GM12878 (cell line): Measurements from ENCODE around the gene SIPA1. TPM values are rescaled to one million over a fixed set of nuclear protein-coding genes. Genes with fewer than 3 reads are reported as not detected.

Experiments used
- BMI1 ChIP-seq: fragments of 450-650 bp; IDR thresholded peaks from 2 replicates; pipeline ENCODE4 v1.6.1; 2016; ENCODE audit warnings: mild to moderate bottlenecking, moderate library complexity, borderline replicate concordance
- CBX3 ChIP-seq: fragments of 200-600 bp; sonication (generic); IDR thresholded peaks from 2 replicates; pipeline ENCODE4 v1.6.1; 2016; ENCODE audit warnings: low read depth, borderline replicate concordance
- CHD1 ChIP-seq: IDR thresholded peaks from 2 replicates; pipeline ENCODE4 v1.6.1; 2012; ENCODE audit warnings: low read depth, low read length, improper control_type of control experiment
- DPF2 ChIP-seq: fragments of 450-650 bp; IDR thresholded peaks from 2 replicates; pipeline ENCODE4 v1.6.1; 2017; ENCODE audit warnings: mild to moderate bottlenecking
- HDGF ChIP-seq: fragments of 450-650 bp; IDR thresholded peaks from 2 replicates; pipeline ENCODE4 v1.6.1; 2016; ENCODE audit warnings: antibody characterized with exemption
- KAT2A ChIP-seq: conservative IDR thresholded peaks from 2 replicates; pipeline ENCODE4 v1.6.1; 2011; ENCODE audit warnings: low read depth, low read length; ENCODE audit not compliant: control insufficient read depth
- MXI1 ChIP-seq: fragments of 150-350 bp; IDR thresholded peaks from 2 replicates; pipeline ENCODE4 v1.6.1; 2011; ENCODE audit warnings: low read depth, mild to moderate bottlenecking, inconsistent platforms, low read length, improper control_type of control experiment
- NFXL1 ChIP-seq: fragments of 450-650 bp; IDR thresholded peaks from 2 replicates; pipeline ENCODE4 v1.6.1; 2017; ENCODE audit warnings: antibody characterized with exemption, mild to moderate bottlenecking, borderline replicate concordance
- NFYA ChIP-seq: IDR thresholded peaks from 2 replicates; pipeline ENCODE4 v1.6.1; 2011; ENCODE audit warnings: low read depth, mild to moderate bottlenecking, low read length, improper control_type of control experiment, borderline replicate concordance
- NRF1 ChIP-seq: conservative IDR thresholded peaks from 2 replicates; pipeline ENCODE4 v1.6.1; 2011; ENCODE audit warnings: mild to moderate bottlenecking, low read depth, low read length, improper control_type of control experiment
- POLR2A ChIP-seq: IDR thresholded peaks from 2 replicates; pipeline ENCODE4 v1.6.1; 2011; ENCODE audit warnings: low read depth, mild to moderate bottlenecking, low read length
- RAD21 ChIP-seq: IDR thresholded peaks from 2 replicates; pipeline ENCODE4 v1.6.1; 2011; ENCODE audit warnings: mild to moderate bottlenecking, low read depth, low read length, moderate library complexity; ENCODE audit not compliant: insufficient read depth
- RCOR1 ChIP-seq: conservative IDR thresholded peaks from 2 replicates; pipeline ENCODE4 v1.6.1; 2012; ENCODE audit warnings: low read depth, low read length, improper control_type of control experiment
- RELA ChIP-seq: fragments of 450-650 bp; IDR thresholded peaks from 2 replicates; pipeline ENCODE4 v1.8.0; 2014; ENCODE audit warnings: borderline replicate concordance; ENCODE audit not compliant: partially characterized antibody
- ZSCAN29 ChIP-seq: fragments of 450-650 bp; IDR thresholded peaks from 2 replicates; pipeline ENCODE4 v1.6.1; 2017; ENCODE audit warnings: mild to moderate bottlenecking, moderate library complexity
- ZZZ3 ChIP-seq: IDR thresholded peaks from 2 replicates; pipeline ENCODE4 v1.6.1; 2011; ENCODE audit warnings: low read depth; ENCODE audit not compliant: control insufficient read depth, insufficient read length
- polyA plus RNA-seq, 11 experiments: library from polyadenylated mRNA; depleted of rRNA in 4 of 11; unstranded in 6 of 11; stranded (reverse) in 5 of 11; fragments of >200 nt; fragmentation: Nextera tagmentation in 4 of 11; fragmentation: Illumina TruSeq in 1 of 11; extraction: Ambion mirVana in 4 of 11; extraction: Trizol in 1 of 11; gene quantifications; 1 replicate in 1 of 11; 2 replicates in 10 of 11; pipeline versions ENCODE4 v1.2.1 to v1.2.3, GENCODE V29; 2011 to 2016; ENCODE audit warnings: inconsistent platforms in 2 of 11, missing spikeins in 2 of 11, low read depth in 1 of 11
- total RNA-seq, 4 experiments: library from RNA; depleted of rRNA in 3 of 4; stranded (reverse); fragments of >200 nt in 3 of 4; fragmentation: Illumina TruSeq in 1 of 4; extraction: Trizol in 1 of 4; gene quantifications; 2 replicates each; pipeline versions ENCODE4 v1.2.1 to v1.2.3, GENCODE V29; 2013 to 2021
- TF ChIP-seq, protein P1 (sequence below): IDR thresholded peaks from 2 replicates; pipeline ENCODE4 v1.6.1; 2012; ENCODE audit warnings: mild to moderate bottlenecking, low read depth, low read length
- TF ChIP-seq, protein P2 (sequence below): IDR thresholded peaks from 2 replicates; pipeline ENCODE4 v1.6.1; 2012; ENCODE audit warnings: low read depth, low read length, improper control_type of control experiment
- TF ChIP-seq, protein P3 (sequence below): fragments of 450-650 bp; IDR thresholded peaks from 2 replicates; pipeline ENCODE4 v1.6.1; 2016; ENCODE audit warnings: mild to moderate bottlenecking, moderate library complexity, borderline replicate concordance
- TF ChIP-seq, protein P4 (sequence below): fragments of 450-650 bp; IDR thresholded peaks from 2 replicates; pipeline ENCODE4 v1.6.1; 2016; ENCODE audit warnings: mild to moderate bottlenecking

SIPA1 gene
- total and polyA plus RNA-seq, 10 of the 15 experiments (the other 5 are each of a cell fraction or from before 2014, with no cell fraction given): 1.0 to 139 (median 33.4) TPM

DNA sequence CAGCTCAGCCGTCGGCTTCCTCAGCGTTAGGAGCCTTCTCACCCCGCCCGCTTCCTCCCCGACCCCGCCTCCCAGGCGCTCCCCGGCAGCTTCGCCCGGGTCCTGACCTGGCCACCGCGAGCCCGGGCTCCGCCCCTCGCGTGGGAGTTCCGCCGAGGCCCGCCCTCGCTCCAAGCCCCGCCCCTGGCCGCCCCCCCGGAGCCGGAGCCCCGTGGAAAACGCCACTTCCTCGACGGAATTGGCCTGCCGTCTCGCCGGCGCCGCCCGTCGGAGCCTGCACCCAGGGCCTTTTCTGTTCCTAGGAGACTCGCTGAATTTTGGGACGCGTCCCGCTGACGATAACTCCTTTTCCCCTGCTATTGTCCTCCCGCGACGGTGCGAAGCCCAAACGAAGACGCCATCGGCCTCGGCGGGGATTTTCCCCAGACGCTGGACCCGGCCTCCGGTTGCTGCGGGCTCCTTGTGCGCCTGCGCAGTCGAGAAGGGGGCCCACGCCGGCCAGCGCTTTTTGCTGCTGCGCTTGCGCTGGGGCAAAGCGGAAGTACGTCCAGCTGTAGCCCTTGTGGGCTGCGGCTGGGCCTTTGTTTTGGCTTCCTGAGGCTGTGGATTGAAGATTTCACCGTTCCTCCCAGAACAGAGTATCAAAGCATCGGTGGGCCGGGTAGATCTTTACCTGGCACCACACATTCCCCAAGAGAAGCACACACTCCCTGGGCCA lies 14.8 kb downstream of the SIPA1 start (continued):
- TF ChIP-seq BMI1: no peak
- TF ChIP-seq HDGF: no peak; the same call in 1 of the 2 replicates
- peak; percentile 88 for TF ChIP-seq POLR2A
- TF ChIP-seq CBX3: no peak
- TF ChIP-seq, protein P1, sequence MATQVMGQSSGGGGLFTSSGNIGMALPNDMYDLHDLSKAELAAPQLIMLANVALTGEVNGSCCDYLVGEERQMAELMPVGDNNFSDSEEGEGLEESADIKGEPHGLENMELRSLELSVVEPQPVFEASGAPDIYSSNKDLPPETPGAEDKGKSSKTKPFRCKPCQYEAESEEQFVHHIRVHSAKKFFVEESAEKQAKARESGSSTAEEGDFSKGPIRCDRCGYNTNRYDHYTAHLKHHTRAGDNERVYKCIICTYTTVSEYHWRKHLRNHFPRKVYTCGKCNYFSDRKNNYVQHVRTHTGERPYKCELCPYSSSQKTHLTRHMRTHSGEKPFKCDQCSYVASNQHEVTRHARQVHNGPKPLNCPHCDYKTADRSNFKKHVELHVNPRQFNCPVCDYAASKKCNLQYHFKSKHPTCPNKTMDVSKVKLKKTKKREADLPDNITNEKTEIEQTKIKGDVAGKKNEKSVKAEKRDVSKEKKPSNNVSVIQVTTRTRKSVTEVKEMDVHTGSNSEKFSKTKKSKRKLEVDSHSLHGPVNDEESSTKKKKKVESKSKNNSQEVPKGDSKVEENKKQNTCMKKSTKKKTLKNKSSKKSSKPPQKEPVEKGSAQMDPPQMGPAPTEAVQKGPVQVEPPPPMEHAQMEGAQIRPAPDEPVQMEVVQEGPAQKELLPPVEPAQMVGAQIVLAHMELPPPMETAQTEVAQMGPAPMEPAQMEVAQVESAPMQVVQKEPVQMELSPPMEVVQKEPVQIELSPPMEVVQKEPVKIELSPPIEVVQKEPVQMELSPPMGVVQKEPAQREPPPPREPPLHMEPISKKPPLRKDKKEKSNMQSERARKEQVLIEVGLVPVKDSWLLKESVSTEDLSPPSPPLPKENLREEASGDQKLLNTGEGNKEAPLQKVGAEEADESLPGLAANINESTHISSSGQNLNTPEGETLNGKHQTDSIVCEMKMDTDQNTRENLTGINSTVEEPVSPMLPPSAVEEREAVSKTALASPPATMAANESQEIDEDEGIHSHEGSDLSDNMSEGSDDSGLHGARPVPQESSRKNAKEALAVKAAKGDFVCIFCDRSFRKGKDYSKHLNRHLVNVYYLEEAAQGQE: no peak
- TF ChIP-seq, protein P2, sequence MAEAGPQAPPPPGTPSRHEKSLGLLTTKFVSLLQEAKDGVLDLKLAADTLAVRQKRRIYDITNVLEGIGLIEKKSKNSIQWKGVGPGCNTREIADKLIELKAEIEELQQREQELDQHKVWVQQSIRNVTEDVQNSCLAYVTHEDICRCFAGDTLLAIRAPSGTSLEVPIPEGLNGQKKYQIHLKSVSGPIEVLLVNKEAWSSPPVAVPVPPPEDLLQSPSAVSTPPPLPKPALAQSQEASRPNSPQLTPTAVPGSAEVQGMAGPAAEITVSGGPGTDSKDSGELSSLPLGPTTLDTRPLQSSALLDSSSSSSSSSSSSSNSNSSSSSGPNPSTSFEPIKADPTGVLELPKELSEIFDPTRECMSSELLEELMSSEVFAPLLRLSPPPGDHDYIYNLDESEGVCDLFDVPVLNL: no peak
- no peak for TF ChIP-seq ZZZ3
- TF ChIP-seq NFXL1: no peak
- TF ChIP-seq NRF1: peak; percentile 95
- TF ChIP-seq, protein P3, sequence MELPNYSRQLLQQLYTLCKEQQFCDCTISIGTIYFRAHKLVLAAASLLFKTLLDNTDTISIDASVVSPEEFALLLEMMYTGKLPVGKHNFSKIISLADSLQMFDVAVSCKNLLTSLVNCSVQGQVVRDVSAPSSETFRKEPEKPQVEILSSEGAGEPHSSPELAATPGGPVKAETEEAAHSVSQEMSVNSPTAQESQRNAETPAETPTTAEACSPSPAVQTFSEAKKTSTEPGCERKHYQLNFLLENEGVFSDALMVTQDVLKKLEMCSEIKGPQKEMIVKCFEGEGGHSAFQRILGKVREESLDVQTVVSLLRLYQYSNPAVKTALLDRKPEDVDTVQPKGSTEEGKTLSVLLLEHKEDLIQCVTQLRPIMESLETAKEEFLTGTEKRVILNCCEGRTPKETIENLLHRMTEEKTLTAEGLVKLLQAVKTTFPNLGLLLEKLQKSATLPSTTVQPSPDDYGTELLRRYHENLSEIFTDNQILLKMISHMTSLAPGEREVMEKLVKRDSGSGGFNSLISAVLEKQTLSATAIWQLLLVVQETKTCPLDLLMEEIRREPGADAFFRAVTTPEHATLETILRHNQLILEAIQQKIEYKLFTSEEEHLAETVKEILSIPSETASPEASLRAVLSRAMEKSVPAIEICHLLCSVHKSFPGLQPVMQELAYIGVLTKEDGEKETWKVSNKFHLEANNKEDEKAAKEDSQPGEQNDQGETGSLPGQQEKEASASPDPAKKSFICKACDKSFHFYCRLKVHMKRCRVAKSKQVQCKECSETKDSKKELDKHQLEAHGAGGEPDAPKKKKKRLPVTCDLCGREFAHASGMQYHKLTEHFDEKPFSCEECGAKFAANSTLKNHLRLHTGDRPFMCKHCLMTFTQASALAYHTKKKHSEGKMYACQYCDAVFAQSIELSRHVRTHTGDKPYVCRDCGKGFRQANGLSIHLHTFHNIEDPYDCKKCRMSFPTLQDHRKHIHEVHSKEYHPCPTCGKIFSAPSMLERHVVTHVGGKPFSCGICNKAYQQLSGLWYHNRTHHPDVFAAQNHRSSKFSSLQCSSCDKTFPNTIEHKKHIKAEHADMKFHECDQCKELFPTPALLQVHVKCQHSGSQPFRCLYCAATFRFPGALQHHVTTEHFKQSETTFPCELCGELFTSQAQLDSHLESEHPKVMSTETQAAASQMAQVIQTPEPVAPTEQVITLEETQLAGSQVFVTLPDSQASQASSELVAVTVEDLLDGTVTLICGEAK: peak; percentile 64; the same call in 1 of the 2 replicates
- 0 out of 2 replicates have a peak, but pooled peaks have one; percentile 35 for TF ChIP-seq CHD1
- no peak for TF ChIP-seq ZSCAN29
- TF ChIP-seq NFYA: no peak
- TF ChIP-seq DPF2: peak; percentile 90
- peak; percentile 73 for TF ChIP-seq MXI1
- no peak for TF ChIP-seq KAT2A
- TF ChIP-seq, protein P4, sequence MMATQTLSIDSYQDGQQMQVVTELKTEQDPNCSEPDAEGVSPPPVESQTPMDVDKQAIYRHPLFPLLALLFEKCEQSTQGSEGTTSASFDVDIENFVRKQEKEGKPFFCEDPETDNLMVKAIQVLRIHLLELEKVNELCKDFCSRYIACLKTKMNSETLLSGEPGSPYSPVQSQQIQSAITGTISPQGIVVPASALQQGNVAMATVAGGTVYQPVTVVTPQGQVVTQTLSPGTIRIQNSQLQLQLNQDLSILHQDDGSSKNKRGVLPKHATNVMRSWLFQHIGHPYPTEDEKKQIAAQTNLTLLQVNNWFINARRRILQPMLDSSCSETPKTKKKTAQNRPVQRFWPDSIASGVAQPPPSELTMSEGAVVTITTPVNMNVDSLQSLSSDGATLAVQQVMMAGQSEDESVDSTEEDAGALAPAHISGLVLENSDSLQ: no peak
- no peak for TF ChIP-seq RAD21
- peak; percentile 78 for TF ChIP-seq RELA
- TF ChIP-seq RCOR1: no peak
